HepG2 (cell line): ENCODE results near the gene LAMB2. TPM values are rescaled to one million over a fixed set of nuclear protein-coding genes. Genes with fewer than 3 reads are reported as not detected.

Source experiments
- CEBPB ChIP-seq: IDR thresholded peaks from 2 replicates; pipeline ENCODE4 v1.6.1; 2011; ENCODE audit warnings: low read depth, low read length, improper control_type of control experiment, borderline replicate concordance
- CHD2 ChIP-seq: IDR thresholded peaks from 2 replicates; pipeline ENCODE4 v1.6.1; 2011; ENCODE audit warnings: low read depth, low read length, improper control_type of control experiment
- NFE2L1 ChIP-seq: sonication (generic); formaldehyde crosslinking; IDR thresholded peaks from 2 replicates; pipeline ENCODE4 v1.4.0; 2020; ENCODE audit warnings: missing genetic modification reagents, mild to moderate bottlenecking, borderline replicate concordance
- NONO ChIP-seq, 2 experiments: fragments of 450-650 bp in 1 of 2; sonication (generic) in 1 of 2; formaldehyde crosslinking in 1 of 2; IDR thresholded peaks in 1 of 2; conservative IDR thresholded peaks in 1 of 2; 2 replicates each; pipeline versions ENCODE4 v1.6.1 to v1.8.0; 2017 to 2022; ENCODE audit warnings: mild to moderate bottlenecking in 1 of 2, missing genetic modification reagents in 1 of 2, moderate library complexity in 1 of 2
- PAWR ChIP-seq: sonication (generic); formaldehyde crosslinking; IDR thresholded peaks from 2 replicates; pipeline ENCODE4 v1.4.0; 2020; ENCODE audit warnings: missing genetic modification reagents, mild to moderate bottlenecking, borderline replicate concordance
- RARA ChIP-seq: IDR thresholded peaks from 2 replicates; pipeline ENCODE4 v1.6.1; 2016; ENCODE audit warnings: missing genetic modification reagents, missing compliant biosample characterization
- SOX6 ChIP-seq, 2 experiments: fragments of 450-650 bp in 1 of 2; sonication (generic) in 1 of 2; formaldehyde crosslinking in 1 of 2; IDR thresholded peaks; 2 replicates each; pipeline versions ENCODE4 v1.4.0 to v1.6.1; 2017 to 2020; ENCODE audit warnings: antibody characterized with exemption in 1 of 2, mild to moderate bottlenecking in 1 of 2, missing genetic modification reagents in 1 of 2
- SRF ChIP-seq: IDR thresholded peaks from 2 replicates; pipeline ENCODE4 v1.6.1; 2011; ENCODE audit warnings: mild to moderate bottlenecking, low read depth, low read length, moderate library complexity
- TCF7 ChIP-seq: sonication (generic); IDR thresholded peaks from 2 replicates; pipeline ENCODE4 v1.6.1; 2016; ENCODE audit warnings: antibody characterized with exemption, low read depth
- ZFP62 ChIP-seq: sonication (generic); formaldehyde crosslinking; IDR thresholded peaks from 2 replicates; pipeline ENCODE4 v1.4.0; 2020; ENCODE audit warnings: missing genetic modification reagents
- ZFX ChIP-seq: sonication (generic); formaldehyde crosslinking; IDR thresholded peaks from 2 replicates; pipeline ENCODE4 v1.4.0; 2020; ENCODE audit warnings: mild to moderate bottlenecking, low read depth, missing genetic modification reagents, moderate library complexity
- ZMYM3 ChIP-seq: sonication (generic); formaldehyde crosslinking; IDR thresholded peaks from 2 replicates; pipeline ENCODE4 v1.5.1; 2020; ENCODE audit warnings: mild to moderate bottlenecking, missing genetic modification reagents
- ZNF34 ChIP-seq: sonication (generic); formaldehyde crosslinking; IDR thresholded peaks from 2 replicates; pipeline ENCODE4 v1.4.0; 2020; ENCODE audit warnings: mild to moderate bottlenecking, missing genetic modification reagents, borderline replicate concordance
- ZNF350 ChIP-seq: sonication (generic); formaldehyde crosslinking; IDR thresholded peaks from 2 replicates; pipeline ENCODE4 v1.4.0; 2020; ENCODE audit warnings: mild to moderate bottlenecking, low read depth, missing genetic modification reagents, borderline replicate concordance
- ZNF772 ChIP-seq: sonication (generic); formaldehyde crosslinking; IDR thresholded peaks from 2 replicates; pipeline ENCODE4 v1.5.0; 2020; ENCODE audit warnings: mild to moderate bottlenecking, missing genetic modification reagents
- polyA plus RNA-seq, 8 experiments: library from polyadenylated mRNA; depleted of rRNA in 3 of 8; stranded (reverse) in 7 of 8; unstranded in 1 of 8; fragments of >200 nt; fragmentation: Illumina TruSeq in 4 of 8; extraction: Trizol in 4 of 8; gene quantifications; 2 replicates each; pipeline versions ENCODE4 v1.2.1 to v1.2.3, GENCODE V29; 2011 to 2016; ENCODE audit warnings: low read depth in 4 of 8, missing spikeins in 1 of 8, mixed read lengths in 1 of 8; ENCODE audit not compliant: insufficient read depth in 1 of 8
- total RNA-seq, 5 experiments: library from RNA; depleted of rRNA; stranded (reverse); fragments of >200 nt; fragmentation: Illumina TruSeq; extraction: Trizol; gene quantifications; 2 replicates each; pipeline ENCODE4 v1.2.3, GENCODE V29; 2016; ENCODE audit warnings: low read depth in 1 of 5
- TF ChIP-seq, protein P1 (sequence below): sonication (generic); formaldehyde crosslinking; IDR thresholded peaks from 2 replicates; pipeline ENCODE4 v1.8.0; 2022; ENCODE audit warnings: mild to moderate bottlenecking, missing genetic modification reagents
- TF ChIP-seq, protein P2 (sequence below): sonication (generic); formaldehyde crosslinking; IDR thresholded peaks from 2 replicates; pipeline ENCODE4 v1.9.0; 2021; ENCODE audit warnings: missing genetic modification reagents, mild to moderate bottlenecking, borderline replicate concordance
- TF ChIP-seq, protein P3 (sequence below), 2 experiments: sonication (generic) in 1 of 2; formaldehyde crosslinking in 1 of 2; IDR thresholded peaks; 2 replicates each; pipeline versions ENCODE4 v1.5.1 to v1.6.1; 2011 to 2020; ENCODE audit warnings: borderline replicate concordance in 1 of 2, low read depth in 1 of 2, low read length in 1 of 2, mild to moderate bottlenecking in 1 of 2, missing genetic modification reagents in 1 of 2, moderate library complexity in 1 of 2
- TF ChIP-seq, protein P4 (sequence below): sonication (generic); formaldehyde crosslinking; IDR thresholded peaks from 2 replicates; pipeline ENCODE4 v1.4.0; 2020; ENCODE audit warnings: missing genetic modification reagents, mild to moderate bottlenecking, borderline replicate concordance

The LAMB2 gene
- total and polyA plus RNA-seq, 2 of the 13 experiments (the other 11 are each of a cell fraction or from before 2014, with no cell fraction given), result 208 to 443 TPM

DNA sequence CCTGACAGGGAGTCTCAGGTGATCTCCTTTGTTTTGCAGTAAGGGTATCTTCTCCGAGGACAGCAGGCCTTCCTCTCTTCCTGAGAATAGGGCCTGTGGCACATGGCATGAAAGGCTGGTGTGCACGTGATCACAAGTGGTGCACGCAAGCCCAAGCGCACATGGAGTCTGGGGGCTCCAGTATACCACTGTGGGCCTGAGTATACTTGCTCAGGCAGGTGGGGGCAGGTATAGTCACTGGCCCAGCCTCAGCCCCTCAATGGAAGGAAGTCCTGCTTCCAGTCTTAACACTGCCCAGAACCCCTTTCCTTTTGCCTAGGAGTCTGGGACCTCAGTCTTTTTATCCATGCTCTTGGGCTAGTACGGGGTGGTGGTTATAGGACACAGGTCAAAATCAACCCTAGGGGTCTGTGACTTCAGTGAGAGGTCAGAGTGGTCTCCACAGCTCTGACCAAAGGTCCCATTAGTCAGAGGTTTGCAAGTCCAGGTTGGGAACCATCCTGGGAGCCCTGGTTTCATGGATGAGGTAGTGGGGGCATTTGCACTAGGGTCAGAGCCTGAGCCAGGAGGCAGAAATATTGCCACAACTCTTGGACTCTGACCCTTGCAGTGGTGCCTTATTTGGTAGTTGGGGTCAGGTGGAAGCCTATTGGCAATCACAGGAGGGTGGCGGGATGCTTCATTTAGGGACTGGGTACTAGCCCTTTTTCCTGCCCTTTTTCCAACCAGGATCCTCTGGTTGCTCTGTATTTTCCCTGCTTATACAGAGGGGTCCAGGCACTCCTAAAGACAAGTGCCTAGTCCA is 34.1 kb upstream of the LAMB2 start (continued):
- TF ChIP-seq, protein P1, sequence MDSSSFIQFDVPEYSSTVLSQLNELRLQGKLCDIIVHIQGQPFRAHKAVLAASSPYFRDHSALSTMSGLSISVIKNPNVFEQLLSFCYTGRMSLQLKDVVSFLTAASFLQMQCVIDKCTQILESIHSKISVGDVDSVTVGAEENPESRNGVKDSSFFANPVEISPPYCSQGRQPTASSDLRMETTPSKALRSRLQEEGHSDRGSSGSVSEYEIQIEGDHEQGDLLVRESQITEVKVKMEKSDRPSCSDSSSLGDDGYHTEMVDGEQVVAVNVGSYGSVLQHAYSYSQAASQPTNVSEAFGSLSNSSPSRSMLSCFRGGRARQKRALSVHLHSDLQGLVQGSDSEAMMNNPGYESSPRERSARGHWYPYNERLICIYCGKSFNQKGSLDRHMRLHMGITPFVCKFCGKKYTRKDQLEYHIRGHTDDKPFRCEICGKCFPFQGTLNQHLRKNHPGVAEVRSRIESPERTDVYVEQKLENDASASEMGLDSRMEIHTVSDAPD (CRISPR knock-in tag), result peak; percentile 76
- TF ChIP-seq ZNF34 (CRISPR knock-in tag) (0 out of 2 replicates have a peak, but pooled peaks have one; percentile 53), PAWR (CRISPR knock-in tag) (no peak), CHD2 (no peak), SOX6 (IDR thresholded peaks at IDR 0.05) (no peak), SOX6 (CRISPR knock-in tag; IDR thresholded peaks at IDR 0.05) (0 out of 2 replicates have a peak, but pooled peaks have one; percentile 12), ZFP62 (no peak), NONO (IDR thresholded peaks at IDR 0.05) (no peak), NONO (CRISPR knock-in tag; conservative IDR thresholded peaks at IDR 0.05) (0 out of 2 replicates have a peak, but pooled peaks have one; percentile 14), NFE2L1 (CRISPR knock-in tag) (no peak), SRF (peak; percentile 97), RARA (CRISPR knock-in tag) (no peak; the same call in 1 of the 2 replicates), ZFX (CRISPR knock-in tag) (peak; percentile 54), ZMYM3 (CRISPR knock-in tag) (peak; percentile 41; the same call in 1 of the 2 replicates), ZNF772 (no peak), ZNF350 (CRISPR knock-in tag) (peak; percentile 48), CEBPB (peak; percentile 77; the same call in 1 of the 2 replicates), TCF7 (no peak)
- TF ChIP-seq, protein P2, sequence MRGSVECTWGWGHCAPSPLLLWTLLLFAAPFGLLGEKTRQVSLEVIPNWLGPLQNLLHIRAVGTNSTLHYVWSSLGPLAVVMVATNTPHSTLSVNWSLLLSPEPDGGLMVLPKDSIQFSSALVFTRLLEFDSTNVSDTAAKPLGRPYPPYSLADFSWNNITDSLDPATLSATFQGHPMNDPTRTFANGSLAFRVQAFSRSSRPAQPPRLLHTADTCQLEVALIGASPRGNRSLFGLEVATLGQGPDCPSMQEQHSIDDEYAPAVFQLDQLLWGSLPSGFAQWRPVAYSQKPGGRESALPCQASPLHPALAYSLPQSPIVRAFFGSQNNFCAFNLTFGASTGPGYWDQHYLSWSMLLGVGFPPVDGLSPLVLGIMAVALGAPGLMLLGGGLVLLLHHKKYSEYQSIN, result no peak
- TF ChIP-seq, protein P3, sequence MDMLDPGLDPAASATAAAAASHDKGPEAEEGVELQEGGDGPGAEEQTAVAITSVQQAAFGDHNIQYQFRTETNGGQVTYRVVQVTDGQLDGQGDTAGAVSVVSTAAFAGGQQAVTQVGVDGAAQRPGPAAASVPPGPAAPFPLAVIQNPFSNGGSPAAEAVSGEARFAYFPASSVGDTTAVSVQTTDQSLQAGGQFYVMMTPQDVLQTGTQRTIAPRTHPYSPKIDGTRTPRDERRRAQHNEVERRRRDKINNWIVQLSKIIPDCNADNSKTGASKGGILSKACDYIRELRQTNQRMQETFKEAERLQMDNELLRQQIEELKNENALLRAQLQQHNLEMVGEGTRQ (IDR thresholded peaks at IDR 0.05; ENCODE audit: low read depth, low read length), result no peak
- TF ChIP-seq, protein P3 (CRISPR knock-in tag; IDR thresholded peaks at IDR 0.05; ENCODE audit: borderline replicate concordance), result peak; percentile 63; the same call in 1 of the 2 replicates
- TF ChIP-seq, protein P4, sequence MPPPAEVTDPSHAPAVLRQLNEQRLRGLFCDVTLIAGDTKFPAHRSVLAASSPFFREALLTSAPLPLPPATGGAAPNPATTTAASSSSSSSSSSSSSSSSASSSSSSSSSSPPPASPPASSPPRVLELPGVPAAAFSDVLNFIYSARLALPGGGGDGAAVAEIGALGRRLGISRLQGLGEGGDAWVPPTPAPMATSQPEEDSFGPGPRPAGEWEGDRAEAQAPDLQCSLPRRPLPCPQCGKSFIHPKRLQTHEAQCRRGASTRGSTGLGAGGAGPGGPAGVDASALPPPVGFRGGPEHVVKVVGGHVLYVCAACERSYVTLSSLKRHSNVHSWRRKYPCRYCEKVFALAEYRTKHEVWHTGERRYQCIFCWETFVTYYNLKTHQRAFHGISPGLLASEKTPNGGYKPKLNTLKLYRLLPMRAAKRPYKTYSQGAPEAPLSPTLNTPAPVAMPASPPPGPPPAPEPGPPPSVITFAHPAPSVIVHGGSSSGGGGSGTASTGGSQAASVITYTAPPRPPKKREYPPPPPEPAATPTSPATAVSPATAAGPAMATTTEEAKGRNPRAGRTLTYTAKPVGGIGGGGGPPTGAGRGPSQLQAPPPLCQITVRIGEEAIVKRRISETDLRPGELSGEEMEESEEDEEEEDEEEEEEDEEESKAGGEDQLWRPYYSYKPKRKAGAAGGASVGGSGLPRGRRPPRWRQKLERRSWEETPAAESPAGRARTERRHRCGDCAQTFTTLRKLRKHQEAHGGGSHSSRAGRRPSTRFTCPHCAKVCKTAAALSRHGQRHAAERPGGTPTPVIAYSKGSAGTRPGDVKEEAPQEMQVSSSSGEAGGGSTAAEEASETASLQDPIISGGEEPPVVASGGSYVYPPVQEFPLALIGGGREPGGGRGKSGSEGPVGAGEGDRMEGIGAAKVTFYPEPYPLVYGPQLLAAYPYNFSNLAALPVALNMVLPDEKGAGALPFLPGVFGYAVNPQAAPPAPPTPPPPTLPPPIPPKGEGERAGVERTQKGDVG, result 0 out of 2 replicates have a peak, but pooled peaks have one; percentile 52
